Activated T-helper 9 cell treated with anti-CD3 and anti-CD28 coated beads, Interleukin-2, amount 50 U/mL, for 16 hours (primary cell): ENCODE measurements around the gene MCMBP.

Experiments used
- DNase-seq: peaks from one replicate; pipeline ENCODE4 v3.0.0-alpha.2; 2020; ENCODE audit warnings: low read depth

The MCMBP gene

GRCh38 chr10:119782981-119783664 lies 89.5 kb downstream of the MCMBP start:
- DNase-seq = no peak

GRCh38 chr10:119781498-119781897 lies 91.1 kb downstream of the MCMBP start:
- DNase-seq = no peak

GRCh38 chr10:119780879-119781480 lies 91.7 kb downstream of the MCMBP start:
- no peak for DNase-seq
